Nephron progenitor cell (in vitro differentiated cells): Measurements from ENCODE around the gene MGA.
A peak's percentile ranks its signal among the peaks of the same experiment; 100 is the strongest.

Experiments used
- DNase-seq: peaks from one replicate; pipeline ENCODE4 v3.0.0; 2021
- H3K27ac Mint-ChIP-seq: 2 replicates; pipeline ENCODE4 v1.8.0; 2021; ENCODE audit warnings: mild to moderate bottlenecking, moderate library complexity, mixed read lengths
- H3K27me3 Mint-ChIP-seq: 2 replicates; pipeline ENCODE4 v1.8.0; 2021; ENCODE audit warnings: mild to moderate bottlenecking, low read depth, mixed read lengths; ENCODE audit not compliant: poor library complexity
- H3K36me3 Mint-ChIP-seq: 2 replicates; pipeline ENCODE4 v1.8.0; 2021; ENCODE audit warnings: low read depth, mixed read lengths
- H3K4me1 Mint-ChIP-seq: 2 replicates; pipeline ENCODE4 v1.8.0; 2021; ENCODE audit warnings: mixed read lengths
- H3K4me3 Mint-ChIP-seq: 2 replicates; pipeline ENCODE4 v1.8.0; 2021; ENCODE audit warnings: mild to moderate bottlenecking, moderate library complexity, mixed read lengths
- H3K9me3 Mint-ChIP-seq: 2 replicates; pipeline ENCODE4 v1.8.0; 2021; ENCODE audit warnings: mild to moderate bottlenecking, moderate library complexity, mixed read lengths
- TF ChIP-seq, protein P1 (sequence below): fragments of 200-600 bp; sonication (generic); IDR thresholded peaks from 2 replicates; pipeline ENCODE4 v1.5.0; 2021; ENCODE audit warnings: antibody characterized with exemption

MGA gene

DNA sequence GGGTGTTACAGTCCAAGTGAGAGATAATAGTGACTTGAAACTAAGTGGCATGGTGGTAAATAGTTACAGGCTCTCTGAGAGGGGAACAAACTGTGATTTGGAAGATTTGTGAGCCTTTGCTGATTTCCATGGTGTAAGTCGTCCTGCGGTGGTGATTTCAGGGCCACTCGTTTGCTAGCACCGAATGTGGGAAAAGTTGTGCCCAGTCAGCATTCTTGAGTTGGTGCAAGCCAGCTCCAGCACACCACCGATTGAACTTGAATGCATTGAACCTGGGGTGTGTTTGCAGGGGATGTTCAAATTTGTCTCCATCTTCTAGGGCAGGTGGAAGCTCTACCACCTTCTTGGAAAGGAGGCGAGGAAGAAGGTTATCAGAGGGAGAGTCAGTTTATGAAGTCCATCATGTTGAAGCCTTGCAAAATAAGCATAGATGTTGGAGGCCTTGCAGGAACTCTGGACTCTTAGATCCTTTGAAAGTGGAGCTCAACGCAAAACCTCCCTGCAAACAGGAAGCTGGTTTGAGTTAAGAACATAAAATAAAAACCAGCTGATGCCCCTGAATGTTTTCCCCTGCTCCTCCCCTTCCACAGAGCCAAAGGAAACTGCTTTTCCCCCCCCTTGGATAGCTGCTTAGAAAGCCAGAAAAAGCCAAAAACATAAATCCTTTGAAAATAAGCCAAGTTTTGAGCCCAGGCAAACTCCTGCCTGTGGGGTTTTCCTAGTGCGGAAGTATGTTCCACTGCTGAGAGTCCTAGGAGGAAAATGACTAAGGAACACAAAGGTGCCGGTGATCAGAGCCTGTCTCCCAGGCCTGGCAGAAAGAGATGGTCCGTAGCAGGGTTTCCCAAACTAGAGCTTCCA lies 136.0 kb downstream of the MGA start:
- TF ChIP-seq, protein P1, sequence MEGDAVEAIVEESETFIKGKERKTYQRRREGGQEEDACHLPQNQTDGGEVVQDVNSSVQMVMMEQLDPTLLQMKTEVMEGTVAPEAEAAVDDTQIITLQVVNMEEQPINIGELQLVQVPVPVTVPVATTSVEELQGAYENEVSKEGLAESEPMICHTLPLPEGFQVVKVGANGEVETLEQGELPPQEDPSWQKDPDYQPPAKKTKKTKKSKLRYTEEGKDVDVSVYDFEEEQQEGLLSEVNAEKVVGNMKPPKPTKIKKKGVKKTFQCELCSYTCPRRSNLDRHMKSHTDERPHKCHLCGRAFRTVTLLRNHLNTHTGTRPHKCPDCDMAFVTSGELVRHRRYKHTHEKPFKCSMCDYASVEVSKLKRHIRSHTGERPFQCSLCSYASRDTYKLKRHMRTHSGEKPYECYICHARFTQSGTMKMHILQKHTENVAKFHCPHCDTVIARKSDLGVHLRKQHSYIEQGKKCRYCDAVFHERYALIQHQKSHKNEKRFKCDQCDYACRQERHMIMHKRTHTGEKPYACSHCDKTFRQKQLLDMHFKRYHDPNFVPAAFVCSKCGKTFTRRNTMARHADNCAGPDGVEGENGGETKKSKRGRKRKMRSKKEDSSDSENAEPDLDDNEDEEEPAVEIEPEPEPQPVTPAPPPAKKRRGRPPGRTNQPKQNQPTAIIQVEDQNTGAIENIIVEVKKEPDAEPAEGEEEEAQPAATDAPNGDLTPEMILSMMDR = no peak
- Mint-ChIP-seq H3K4me1 (peaks cover 56% of the 10 kb centered on the region), H3K4me3 (no peak overlapping the region), H3K27me3 (no peaks in the 10 kb centered on the region), H3K36me3 (peaks cover 17% of the 10 kb centered on the region), H3K9me3 (no peaks in the 10 kb centered on the region), H3K27ac (peak overlapping the region; percentile 91)
- no peak for DNase-seq

DNA sequence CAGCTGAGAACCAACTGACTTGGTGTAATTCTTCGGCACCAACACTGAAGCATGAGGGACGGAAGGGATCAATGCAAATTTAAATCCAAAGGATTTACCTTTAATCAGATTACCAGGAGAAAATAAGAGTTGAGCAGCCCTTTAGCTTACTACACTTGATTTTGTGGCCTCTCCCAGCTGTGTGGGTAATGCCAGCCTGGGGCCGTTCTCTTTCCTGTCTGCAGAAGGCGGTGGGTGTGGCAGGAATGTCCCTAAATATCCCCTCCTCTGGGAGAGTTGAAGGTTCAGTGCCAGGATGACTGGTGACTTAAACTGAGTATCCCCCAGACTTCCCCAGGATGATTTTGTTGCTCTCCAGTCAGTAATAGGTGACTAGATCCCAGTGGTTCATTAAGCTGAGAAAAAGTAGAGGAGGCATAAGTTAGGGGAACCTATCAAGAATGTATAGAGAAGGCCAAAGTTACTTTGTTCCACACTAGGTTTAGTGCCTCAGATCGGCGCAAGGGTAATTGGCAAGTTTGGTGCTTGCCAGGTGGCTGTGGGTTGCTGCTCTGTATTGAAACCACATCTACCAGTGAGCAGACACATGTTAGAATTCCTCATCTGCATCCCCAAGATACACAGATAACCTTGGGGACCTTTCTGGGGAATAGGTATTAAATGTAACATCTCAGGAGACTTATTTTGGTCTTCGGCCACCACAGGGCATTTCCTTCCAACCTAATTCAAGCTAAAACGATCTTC lies 137.2 kb downstream of the MGA start:
- Mint-ChIP-seq H3K36me3 (peaks cover 19% of the 10 kb centered on the region), H3K9me3 (no peaks in the 10 kb centered on the region), H3K27me3 (no peaks in the 10 kb centered on the region), H3K4me3 (no peak overlapping the region), H3K4me1 (peaks cover 45% of the 10 kb centered on the region), H3K27ac (no peak overlapping the region)
- TF ChIP-seq, protein P1 = no peak
- DNase-seq = no peak

DNA sequence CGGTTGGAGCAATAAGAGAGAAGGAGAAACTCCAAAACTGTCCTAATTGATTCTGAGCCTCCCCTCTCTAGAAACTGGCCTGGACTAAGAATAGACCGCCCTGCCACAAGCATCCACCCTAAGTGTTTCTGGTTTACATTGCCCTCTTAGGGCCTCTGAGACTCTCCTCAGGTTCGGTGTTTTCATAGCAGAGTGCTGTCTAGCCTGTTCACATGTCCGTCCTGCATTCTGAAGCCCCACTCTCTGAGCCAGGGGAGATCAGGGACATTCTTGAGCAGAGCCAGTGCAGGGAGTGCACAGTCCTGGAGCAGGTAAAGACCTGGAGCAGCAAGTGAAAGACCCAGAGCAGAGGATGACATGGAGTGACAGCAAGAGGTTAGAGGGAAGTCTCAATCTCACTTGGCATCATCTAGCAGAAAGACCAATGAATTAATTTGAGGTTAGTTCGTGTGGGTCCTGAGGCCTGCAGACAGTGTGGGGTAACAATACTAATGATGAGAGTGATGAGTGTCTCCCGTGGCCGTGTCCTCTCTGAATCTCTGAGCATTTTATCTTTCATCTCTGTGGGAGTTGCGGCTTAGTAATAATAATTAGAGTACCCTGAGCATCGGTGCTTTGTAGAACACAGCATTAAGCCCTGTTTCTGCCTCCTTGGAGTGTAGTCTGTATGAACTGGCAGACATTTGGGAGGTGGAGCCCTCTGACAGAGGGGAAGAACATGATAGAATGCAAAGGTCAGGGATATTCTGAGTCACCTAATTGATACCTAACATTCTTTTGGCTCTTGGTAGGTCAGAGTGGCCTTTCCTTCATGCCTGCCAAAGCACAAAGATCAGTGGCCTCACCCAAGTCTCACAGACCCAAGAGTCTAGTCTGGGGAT lies 138.6 kb downstream of the MGA start:
- Mint-ChIP-seq H3K9me3 (no peaks in the 10 kb centered on the region), H3K27ac (peak overlapping the region; percentile 13), H3K27me3 (no peaks in the 10 kb centered on the region), H3K4me1 (peaks cover 36% of the 10 kb centered on the region), H3K36me3 (peaks cover 19% of the 10 kb centered on the region), H3K4me3 (no peak overlapping the region)
- DNase-seq = no peak
- TF ChIP-seq, protein P1 = no peak

DNA sequence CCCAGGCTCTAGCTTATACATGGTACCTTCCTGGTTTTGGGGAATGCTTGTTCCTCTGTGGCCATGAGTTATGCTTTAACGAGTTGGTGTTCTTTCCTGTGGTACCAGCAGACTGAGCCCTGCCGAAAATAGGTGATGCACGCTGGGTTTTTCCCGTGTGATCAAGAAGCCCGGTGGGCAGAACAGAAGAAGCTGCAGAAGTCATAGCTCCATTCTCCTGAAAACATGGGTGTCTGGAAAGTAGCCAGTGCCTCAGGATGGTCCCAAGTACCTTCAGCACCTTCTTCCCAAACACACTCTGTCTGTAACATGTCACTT lies 139.2 kb downstream of the MGA start:
- peaks cover 35% of the 10 kb centered on the region for H3K4me1 Mint-ChIP-seq
- no peaks in the 10 kb centered on the region for H3K9me3 Mint-ChIP-seq
- no peak for DNase-seq
- H3K36me3 Mint-ChIP-seq = peaks cover 19% of the 10 kb centered on the region
- TF ChIP-seq, protein P1 = no peak
- no peak overlapping the region for H3K27ac Mint-ChIP-seq
- no peaks in the 10 kb centered on the region for H3K27me3 Mint-ChIP-seq
- H3K4me3 Mint-ChIP-seq = no peak overlapping the region

DNA sequence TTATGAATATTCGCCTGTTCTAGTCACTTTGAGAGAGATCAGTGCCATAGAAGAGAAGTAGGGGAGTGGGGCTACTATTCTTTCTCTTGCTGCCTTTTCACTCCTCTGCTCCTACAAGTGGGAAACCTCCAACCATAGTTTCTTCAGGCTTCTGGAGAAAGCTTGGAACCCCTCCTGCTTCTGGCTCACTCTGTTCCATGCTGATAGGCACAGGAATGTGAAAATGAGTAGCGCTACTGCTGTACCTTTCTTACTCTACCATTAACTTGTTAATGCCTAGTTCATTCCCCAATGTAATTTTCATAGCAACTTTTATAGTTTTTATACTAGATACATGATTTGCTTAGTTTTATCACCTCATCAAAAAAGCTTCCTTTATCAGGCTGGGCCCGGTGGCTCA lies 141.0 kb downstream of the MGA start:
- Mint-ChIP-seq H3K4me3 (no peak overlapping the region), H3K9me3 (no peaks in the 10 kb centered on the region)

More for the DNA sequence above, 141.0 kb downstream of the MGA start:
- peaks cover 19% of the 10 kb centered on the region for H3K36me3 Mint-ChIP-seq
- TF ChIP-seq, protein P1 = no peak
- DNase-seq = no peak
- H3K27me3 Mint-ChIP-seq = peaks cover 3% of the 10 kb centered on the region
- peaks cover 35% of the 10 kb centered on the region for H3K4me1 Mint-ChIP-seq
- H3K27ac Mint-ChIP-seq = no peak overlapping the region
